K562 (cell line): ENCODE results near the gene UBAC2. TPM values are rescaled to one million over a fixed set of nuclear protein-coding genes. Genes with fewer than 3 reads are reported as not detected.

Source experiments
- HNRNPK ChIP-seq: fragments of 200-400 bp; formaldehyde crosslinking; IDR thresholded peaks from one replicate; pipeline ENCODE4 v1.6.1; 2018; ENCODE audit warnings: mild to moderate bottlenecking, low read depth, low read length; ENCODE audit not compliant: poor library complexity, severe bottlenecking
- SLC30A9 ChIP-seq: fragments of 250-450 bp; sonication (Bioruptor Pico); IDR thresholded peaks from 2 replicates; pipeline ENCODE4 v1.8.0; 2022; ENCODE audit warnings: mild to moderate bottlenecking, moderate library complexity
- SMARCE1 ChIP-seq: fragments of 450-650 bp; IDR thresholded peaks from 2 replicates; pipeline ENCODE4 v1.7.1; 2016; ENCODE audit warnings: mild to moderate bottlenecking
- SRSF9 ChIP-seq: fragments of 200-400 bp; formaldehyde crosslinking; IDR thresholded peaks from 2 replicates; pipeline ENCODE4 v1.6.1; 2017; ENCODE audit warnings: low read depth, low read length, borderline replicate concordance
- TEAD4 ChIP-seq, 2 experiments: sonication (generic) in 1 of 2; formaldehyde crosslinking in 1 of 2; IDR thresholded peaks; 2 replicates each; pipeline versions ENCODE4 v1.6.1 to v1.8.0; 2012 to 2022; ENCODE audit warnings: borderline replicate concordance in 1 of 2, inconsistent platforms in 1 of 2, low read length in 1 of 2, mild to moderate bottlenecking in 1 of 2, missing genetic modification reagents in 1 of 2
- ZFX ChIP-seq: sonication (generic); formaldehyde crosslinking; IDR thresholded peaks from 2 replicates; pipeline ENCODE4 v1.8.0; 2022; ENCODE audit warnings: mild to moderate bottlenecking, missing genetic modification reagents, moderate library complexity
- polyA plus RNA-seq, 8 experiments: library from polyadenylated mRNA; depleted of rRNA in 4 of 8; stranded (reverse) in 5 of 8; unstranded in 3 of 8; fragments of >200 nt; fragmentation: Nextera tagmentation in 2 of 8; fragmentation: Illumina TruSeq in 1 of 8; extraction: Ambion mirVana in 2 of 8; extraction: Trizol in 1 of 8; gene quantifications; 2 replicates each; pipeline versions ENCODE4 v1.2.1 to v1.2.3, GENCODE V29; 2011 to 2014; ENCODE audit warnings: inconsistent platforms in 1 of 8, missing spikeins in 1 of 8
- total RNA-seq, 7 experiments: library from RNA; depleted of rRNA in 6 of 7; stranded (reverse); fragments of >200 nt in 6 of 7; fragmentation: Illumina TruSeq in 2 of 7; extraction: Trizol in 2 of 7; gene quantifications; 2 replicates each; pipeline versions ENCODE4 v1.2.1 to v1.2.3, GENCODE V29; 2011 to 2021; ENCODE audit warnings: low replicate concordance in 1 of 7
- TF ChIP-seq, protein P1 (sequence below), 2 experiments: fragments of 450-650 bp in 1 of 2; sonication (generic) in 1 of 2; formaldehyde crosslinking in 1 of 2; IDR thresholded peaks; 2 replicates each; pipeline versions ENCODE4 v1.7.1 to v1.9.0; 2016 to 2022; ENCODE audit warnings: inconsistent platforms in 1 of 2, mild to moderate bottlenecking in 1 of 2, missing genetic modification reagents in 1 of 2
- TF ChIP-seq, protein P2 (sequence below): sonication (generic); formaldehyde crosslinking; IDR thresholded peaks from 2 replicates; pipeline ENCODE4 v1.8.0; 2022; ENCODE audit warnings: mild to moderate bottlenecking, missing genetic modification reagents
- TF ChIP-seq, protein P3 (sequence below): sonication (generic); formaldehyde crosslinking; IDR thresholded peaks from 2 replicates; pipeline ENCODE4 v1.9.0; 2022; ENCODE audit warnings: mild to moderate bottlenecking, missing genetic modification reagents
- TF ChIP-seq, protein P4 (sequence below), 3 experiments: fragments of 200-800 bp in 1 of 3; fragments of 250-450 bp in 1 of 3; fragments of 450-650 bp in 1 of 3; sonication (Bioruptor Pico) in 1 of 3; sonication (Bioruptor generic) in 1 of 3; formaldehyde crosslinking in 1 of 3; IDR thresholded peaks; 2 replicates each; pipeline versions ENCODE4 v1.6.1 to v1.8.0; 2016 to 2022; ENCODE audit warnings: mild to moderate bottlenecking in 2 of 3, missing genetic modification characterization in 2 of 3, missing compliant biosample characterization in 1 of 3, moderate library complexity in 1 of 3

The UBAC2 gene
- total and polyA plus RNA-seq, 9 of the 15 experiments (the other 6 are each of a cell fraction or from before 2014, with no cell fraction given), result 6.0 to 84.1 (median 32.3) TPM

DNA sequence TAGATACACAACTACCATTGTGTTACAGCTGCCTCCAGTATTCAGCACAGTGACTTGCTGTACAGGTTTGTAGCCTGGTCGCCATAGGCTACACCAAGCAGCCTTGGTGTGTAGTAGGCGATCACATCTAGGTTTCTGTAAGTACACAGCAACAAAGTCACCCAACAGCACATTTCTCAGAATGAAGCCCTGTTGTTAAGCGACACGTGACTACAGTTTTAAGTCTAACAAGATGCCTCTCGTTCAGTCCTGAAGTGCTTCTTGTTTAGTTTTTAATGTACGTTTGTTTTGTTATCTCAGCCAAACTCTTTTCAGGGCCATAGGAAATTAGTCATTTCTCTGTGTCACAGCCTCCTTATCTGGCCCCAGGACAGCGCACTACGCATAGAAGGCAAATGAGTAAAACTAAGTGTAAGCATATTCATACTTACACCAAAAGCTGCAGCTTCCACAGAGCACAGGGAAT lies 156.5 kb downstream of the UBAC2 start (continued):
- TF ChIP-seq, protein P1, sequence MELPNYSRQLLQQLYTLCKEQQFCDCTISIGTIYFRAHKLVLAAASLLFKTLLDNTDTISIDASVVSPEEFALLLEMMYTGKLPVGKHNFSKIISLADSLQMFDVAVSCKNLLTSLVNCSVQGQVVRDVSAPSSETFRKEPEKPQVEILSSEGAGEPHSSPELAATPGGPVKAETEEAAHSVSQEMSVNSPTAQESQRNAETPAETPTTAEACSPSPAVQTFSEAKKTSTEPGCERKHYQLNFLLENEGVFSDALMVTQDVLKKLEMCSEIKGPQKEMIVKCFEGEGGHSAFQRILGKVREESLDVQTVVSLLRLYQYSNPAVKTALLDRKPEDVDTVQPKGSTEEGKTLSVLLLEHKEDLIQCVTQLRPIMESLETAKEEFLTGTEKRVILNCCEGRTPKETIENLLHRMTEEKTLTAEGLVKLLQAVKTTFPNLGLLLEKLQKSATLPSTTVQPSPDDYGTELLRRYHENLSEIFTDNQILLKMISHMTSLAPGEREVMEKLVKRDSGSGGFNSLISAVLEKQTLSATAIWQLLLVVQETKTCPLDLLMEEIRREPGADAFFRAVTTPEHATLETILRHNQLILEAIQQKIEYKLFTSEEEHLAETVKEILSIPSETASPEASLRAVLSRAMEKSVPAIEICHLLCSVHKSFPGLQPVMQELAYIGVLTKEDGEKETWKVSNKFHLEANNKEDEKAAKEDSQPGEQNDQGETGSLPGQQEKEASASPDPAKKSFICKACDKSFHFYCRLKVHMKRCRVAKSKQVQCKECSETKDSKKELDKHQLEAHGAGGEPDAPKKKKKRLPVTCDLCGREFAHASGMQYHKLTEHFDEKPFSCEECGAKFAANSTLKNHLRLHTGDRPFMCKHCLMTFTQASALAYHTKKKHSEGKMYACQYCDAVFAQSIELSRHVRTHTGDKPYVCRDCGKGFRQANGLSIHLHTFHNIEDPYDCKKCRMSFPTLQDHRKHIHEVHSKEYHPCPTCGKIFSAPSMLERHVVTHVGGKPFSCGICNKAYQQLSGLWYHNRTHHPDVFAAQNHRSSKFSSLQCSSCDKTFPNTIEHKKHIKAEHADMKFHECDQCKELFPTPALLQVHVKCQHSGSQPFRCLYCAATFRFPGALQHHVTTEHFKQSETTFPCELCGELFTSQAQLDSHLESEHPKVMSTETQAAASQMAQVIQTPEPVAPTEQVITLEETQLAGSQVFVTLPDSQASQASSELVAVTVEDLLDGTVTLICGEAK (IDR thresholded peaks at IDR 0.05), result no peak
- TF ChIP-seq, protein P1 (CRISPR knock-in tag; IDR thresholded peaks at IDR 0.05), result no peak
- TF ChIP-seq SRSF9, result no peak
- TF ChIP-seq TEAD4 (IDR thresholded peaks at IDR 0.05; ENCODE audit: low read length), result peak; percentile 71
- TF ChIP-seq TEAD4 (CRISPR knock-in tag; IDR thresholded peaks at IDR 0.05; ENCODE audit: borderline replicate concordance), result no peak
- TF ChIP-seq, protein P2, sequence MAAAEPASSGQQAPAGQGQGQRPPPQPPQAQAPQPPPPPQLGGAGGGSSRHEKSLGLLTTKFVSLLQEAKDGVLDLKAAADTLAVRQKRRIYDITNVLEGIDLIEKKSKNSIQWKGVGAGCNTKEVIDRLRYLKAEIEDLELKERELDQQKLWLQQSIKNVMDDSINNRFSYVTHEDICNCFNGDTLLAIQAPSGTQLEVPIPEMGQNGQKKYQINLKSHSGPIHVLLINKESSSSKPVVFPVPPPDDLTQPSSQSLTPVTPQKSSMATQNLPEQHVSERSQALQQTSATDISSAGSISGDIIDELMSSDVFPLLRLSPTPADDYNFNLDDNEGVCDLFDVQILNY (CRISPR knock-in tag), result no peak
- no peak for TF ChIP-seq SLC30A9 (CRISPR knock-in tag)
- no peak for TF ChIP-seq HNRNPK
- TF ChIP-seq SMARCE1, result peak; percentile 79
- TF ChIP-seq, protein P3, sequence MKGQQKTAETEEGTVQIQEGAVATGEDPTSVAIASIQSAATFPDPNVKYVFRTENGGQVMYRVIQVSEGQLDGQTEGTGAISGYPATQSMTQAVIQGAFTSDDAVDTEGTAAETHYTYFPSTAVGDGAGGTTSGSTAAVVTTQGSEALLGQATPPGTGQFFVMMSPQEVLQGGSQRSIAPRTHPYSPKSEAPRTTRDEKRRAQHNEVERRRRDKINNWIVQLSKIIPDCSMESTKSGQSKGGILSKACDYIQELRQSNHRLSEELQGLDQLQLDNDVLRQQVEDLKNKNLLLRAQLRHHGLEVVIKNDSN (CRISPR knock-in tag), result peak; percentile 69
- TF ChIP-seq, protein P4, sequence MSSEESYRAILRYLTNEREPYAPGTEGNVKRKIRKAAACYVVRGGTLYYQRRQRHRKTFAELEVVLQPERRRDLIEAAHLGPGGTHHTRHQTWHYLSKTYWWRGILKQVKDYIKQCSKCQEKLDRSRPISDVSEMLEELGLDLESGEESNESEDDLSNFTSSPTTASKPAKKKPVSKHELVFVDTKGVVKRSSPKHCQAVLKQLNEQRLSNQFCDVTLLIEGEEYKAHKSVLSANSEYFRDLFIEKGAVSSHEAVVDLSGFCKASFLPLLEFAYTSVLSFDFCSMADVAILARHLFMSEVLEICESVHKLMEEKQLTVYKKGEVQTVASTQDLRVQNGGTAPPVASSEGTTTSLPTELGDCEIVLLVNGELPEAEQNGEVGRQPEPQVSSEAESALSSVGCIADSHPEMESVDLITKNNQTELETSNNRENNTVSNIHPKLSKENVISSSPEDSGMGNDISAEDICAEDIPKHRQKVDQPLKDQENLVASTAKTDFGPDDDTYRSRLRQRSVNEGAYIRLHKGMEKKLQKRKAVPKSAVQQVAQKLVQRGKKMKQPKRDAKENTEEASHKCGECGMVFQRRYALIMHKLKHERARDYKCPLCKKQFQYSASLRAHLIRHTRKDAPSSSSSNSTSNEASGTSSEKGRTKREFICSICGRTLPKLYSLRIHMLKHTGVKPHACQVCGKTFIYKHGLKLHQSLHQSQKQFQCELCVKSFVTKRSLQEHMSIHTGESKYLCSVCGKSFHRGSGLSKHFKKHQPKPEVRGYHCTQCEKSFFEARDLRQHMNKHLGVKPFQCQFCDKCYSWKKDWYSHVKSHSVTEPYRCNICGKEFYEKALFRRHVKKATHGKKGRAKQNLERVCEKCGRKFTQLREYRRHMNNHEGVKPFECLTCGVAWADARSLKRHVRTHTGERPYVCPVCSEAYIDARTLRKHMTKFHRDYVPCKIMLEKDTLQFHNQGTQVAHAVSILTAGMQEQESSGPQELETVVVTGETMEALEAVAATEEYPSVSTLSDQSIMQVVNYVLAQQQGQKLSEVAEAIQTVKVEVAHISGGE (CRISPR knock-in tag; IDR thresholded peaks at IDR 0.05), result no peak
- TF ChIP-seq ZFX (CRISPR knock-in tag), result 0 out of 2 replicates have a peak, but pooled peaks have one; percentile 14
